ENCODE measurements around the gene HTR6.

Gene HTR6

GRCh38 chr1:19662313-19662712 lies 2.4 kb upstream of the HTR6 start:
- Histone ChIP-seq H3K4me1 (ENCODE audit: low read length) (no peaks in the 10 kb centered on the region), H3K4me2 (ENCODE audit: low read length) (no peak overlapping the region), H2AFZ (ENCODE audit: low read depth, low read length) (no peak overlapping the region), H3K36me3 (replicated peaks; ENCODE audit: low read depth, low read length) (no peaks in the 10 kb centered on the region), H3K4me3 (ENCODE audit: low read length) (no peak overlapping the region), H4K20me1 (ENCODE audit: insufficient read depth, low read length) (no peaks in the 10 kb centered on the region), H3K27ac (ENCODE audit: low read length) (no peak overlapping the region), H3K79me2 (ENCODE audit: low read length) (no peaks in the 10 kb centered on the region), H3K27me3 (ENCODE audit: low read depth, low read length) (no peaks in the 10 kb centered on the region), H3K9ac (ENCODE audit: low read length) (no peak overlapping the region), H3K9me3 (ENCODE audit: insufficient read depth, low read length) (no peaks in the 10 kb centered on the region)
- TF ChIP-seq CTCF (IDR thresholded peaks at IDR 0.05; ENCODE audit: low read depth, low read length) (no peak), EZH2phosphoT487 (IDR thresholded peaks at IDR 0.05; ENCODE audit: low read depth) (no peak)

- no peaks in the 10 kb centered on the region for H3K27me3 ChIP-seq (ENCODE audit: low read depth, low read length)
- no peaks in the 10 kb centered on the region for H3K9me3 ChIP-seq (ENCODE audit: insufficient read depth, low read length)
- no peak for TF ChIP-seq CTCF (IDR thresholded peaks at IDR 0.05; ENCODE audit: low read depth, low read length)
- TF ChIP-seq EZH2phosphoT487 (IDR thresholded peaks at IDR 0.05; ENCODE audit: low read depth) = no peak
- H3K4me2 ChIP-seq (ENCODE audit: low read length) = no peak overlapping the region
- no peaks in the 10 kb centered on the region for H3K36me3 ChIP-seq (replicated peaks; ENCODE audit: low read depth, low read length)
- H3K27ac ChIP-seq (ENCODE audit: low read length) = no peak overlapping the region
- H3K4me3 ChIP-seq (ENCODE audit: low read length) = no peak overlapping the region
- H2AFZ ChIP-seq (ENCODE audit: low read depth, low read length) = no peak overlapping the region
- no peaks in the 10 kb centered on the region for H3K4me1 ChIP-seq (ENCODE audit: low read length)
- H4K20me1 ChIP-seq (ENCODE audit: insufficient read depth, low read length) = no peaks in the 10 kb centered on the region
- no peaks in the 10 kb centered on the region for H3K79me2 ChIP-seq (ENCODE audit: low read length)
- H3K9ac ChIP-seq (ENCODE audit: low read length) = no peak overlapping the region
These were observed 466 bp downstream of the HTR6 start for GRCh38 chr1:19665186-19665495.

GRCh38 chr1:19665496-19666465 lies 1.1 kb downstream of the HTR6 start:
- H3K4me2 ChIP-seq (ENCODE audit: low read length) = no peak overlapping the region
- H3K27me3 ChIP-seq (ENCODE audit: low read depth, low read length) = no peaks in the 10 kb centered on the region
- no peak overlapping the region for H2AFZ ChIP-seq (ENCODE audit: low read depth, low read length)

More at GRCh38 chr1:19665496-19666465, 1.1 kb downstream of the HTR6 start:
- H3K27ac ChIP-seq (ENCODE audit: low read length) = no peak overlapping the region
- H4K20me1 ChIP-seq (ENCODE audit: insufficient read depth, low read length) = no peaks in the 10 kb centered on the region
- H3K4me1 ChIP-seq (ENCODE audit: low read length) = no peaks in the 10 kb centered on the region
- no peak overlapping the region for H3K9ac ChIP-seq (ENCODE audit: low read length)
- no peak overlapping the region for H3K4me3 ChIP-seq (ENCODE audit: low read length)
- TF ChIP-seq EZH2phosphoT487 (IDR thresholded peaks at IDR 0.05; ENCODE audit: low read depth) (no peak), CTCF (IDR thresholded peaks at IDR 0.05; ENCODE audit: low read depth, low read length) (no peak)
- H3K9me3 ChIP-seq (ENCODE audit: insufficient read depth, low read length) = no peaks in the 10 kb centered on the region
- H3K36me3 ChIP-seq (replicated peaks; ENCODE audit: low read depth, low read length) = no peaks in the 10 kb centered on the region
- H3K79me2 ChIP-seq (ENCODE audit: low read length) = no peaks in the 10 kb centered on the region

All from OCI-LY3 (cell line).